ENCODE measurements around the gene AFG3L2.
A peak's percentile ranks its signal among the peaks of the same experiment; 100 is the strongest.

AFG3L2 gene

DNA sequence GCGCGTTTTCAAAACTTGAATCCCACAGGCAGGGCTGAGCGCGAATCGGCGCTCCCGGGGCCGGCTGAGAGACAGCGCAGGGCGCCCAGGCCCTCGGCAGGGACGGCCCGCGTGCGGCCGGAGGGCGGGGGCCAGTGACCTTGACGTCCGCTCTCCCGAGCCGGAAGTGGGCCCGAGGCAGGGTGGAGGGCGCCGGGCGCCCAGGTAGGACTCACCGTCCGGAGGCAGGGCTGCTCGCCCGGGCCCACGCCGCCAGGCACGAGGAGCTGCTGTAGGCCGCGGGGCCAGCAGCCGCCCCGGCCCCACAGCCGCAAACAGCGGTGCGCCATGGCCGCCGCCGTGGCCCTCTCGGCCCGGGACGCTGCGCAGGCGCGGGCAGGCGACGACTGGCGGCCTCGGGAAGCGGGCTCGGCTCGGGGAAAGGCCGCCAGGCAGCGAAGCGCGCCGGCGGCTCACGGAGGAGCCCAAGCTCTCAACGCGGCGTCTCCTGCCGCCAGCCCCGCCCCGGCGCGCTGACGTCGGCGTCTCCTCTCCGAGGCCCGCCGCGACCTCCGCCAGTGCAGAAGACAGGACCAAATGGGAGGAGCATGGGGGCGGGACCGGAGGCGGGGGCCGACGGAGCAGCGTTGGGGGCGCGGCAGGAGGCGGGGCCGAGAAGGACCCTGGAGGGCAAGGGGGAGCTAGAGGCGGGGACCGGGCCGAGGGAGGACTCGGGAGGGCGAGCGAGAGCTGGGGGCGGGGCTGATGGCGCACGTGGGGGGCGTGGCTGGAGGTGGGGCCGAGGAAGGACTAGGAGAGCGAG is at the start of gene AFG3L2:
Gene AFG3L2, minus strand, starts transcription at position 474 of the 802 bp plus-strand sequence. Its CDS starts 145 bp downstream, at position 329.
- peak; percentile 99 for DNase-seq

DNA sequence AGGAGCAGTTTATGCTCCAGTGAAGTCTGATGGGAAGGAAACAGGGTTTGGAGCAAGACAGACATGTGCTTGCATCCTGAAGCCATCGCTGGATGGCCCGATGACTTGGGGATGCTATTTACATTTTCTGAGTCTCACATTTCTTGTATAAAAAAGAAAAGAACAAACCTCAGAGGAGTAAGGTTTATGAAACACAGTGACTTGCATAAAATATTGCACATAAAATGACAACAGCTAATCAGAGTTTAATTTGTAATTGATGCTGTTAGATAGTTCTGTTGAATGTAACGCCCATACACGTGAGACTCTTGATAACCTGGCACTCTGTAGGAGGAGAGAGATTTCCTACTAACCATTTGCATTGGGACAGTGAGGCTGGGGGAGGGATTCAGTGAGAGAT is 47.2 kb upstream of the AFG3L2 start:
- DNase-seq, result no peak

DNA sequence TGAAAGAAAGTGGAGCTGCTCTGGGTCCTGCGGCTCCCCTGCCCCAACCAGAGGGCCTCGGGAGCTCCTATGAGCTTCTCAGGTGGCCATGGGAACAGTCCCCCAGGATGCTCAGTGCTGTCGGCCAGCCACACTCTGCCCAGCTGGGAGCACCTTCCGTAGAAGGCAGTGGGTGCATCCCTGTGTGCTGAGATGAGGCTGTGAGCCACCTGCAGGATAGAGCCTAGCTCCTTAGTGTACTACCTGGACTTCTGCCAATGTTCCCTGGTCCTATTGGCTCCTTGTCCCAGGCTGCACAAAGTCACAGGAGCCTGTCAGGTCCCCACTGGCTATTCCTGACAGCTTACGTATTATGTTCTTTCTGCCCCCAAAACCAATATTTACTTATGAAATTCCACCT is 46.8 kb upstream of the AFG3L2 start:
- no peak for DNase-seq

DNA sequence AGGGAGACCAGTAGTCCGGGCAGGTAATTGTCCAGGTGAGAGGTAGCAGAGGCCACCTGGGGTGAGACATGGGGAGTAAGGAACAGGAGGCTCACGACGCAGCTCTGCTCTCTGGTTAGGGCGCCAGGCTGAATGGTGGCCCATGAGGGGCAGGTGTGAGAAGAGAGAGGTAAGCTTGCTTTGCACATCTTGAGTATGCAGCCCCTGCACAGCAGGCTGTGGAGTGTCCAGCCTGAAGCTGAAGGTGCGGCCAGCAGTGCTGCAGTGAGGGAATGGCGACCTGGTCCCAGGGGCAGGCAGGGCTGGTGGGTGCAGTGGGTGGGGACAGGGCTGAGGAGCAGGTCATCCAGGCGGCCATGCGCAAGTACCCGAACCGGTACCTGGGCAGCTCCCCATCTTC is 46.4 kb upstream of the AFG3L2 start:
- DNase-seq, result no peak

DNA sequence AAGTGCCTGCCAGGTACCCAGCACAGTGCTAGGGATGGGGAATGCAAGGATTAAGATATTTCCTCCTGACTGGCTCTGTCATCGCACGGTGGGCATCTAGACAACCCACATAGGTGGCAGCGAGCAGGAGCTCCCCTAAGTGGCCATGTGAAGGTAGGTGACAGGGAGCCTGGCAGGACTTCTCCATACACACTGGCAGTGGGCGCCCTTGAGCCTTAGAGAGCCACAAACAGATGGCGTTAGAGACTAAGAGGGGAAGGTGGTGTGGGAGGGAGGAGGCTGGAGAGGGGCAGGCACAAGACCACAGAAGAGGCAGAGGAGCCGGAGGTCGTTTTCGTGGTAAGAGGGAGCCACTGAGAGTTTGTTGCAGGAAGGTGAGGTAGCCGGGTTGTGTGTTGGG is 45.9 kb upstream of the AFG3L2 start:
- DNase-seq, result peak; percentile 90

DNA sequence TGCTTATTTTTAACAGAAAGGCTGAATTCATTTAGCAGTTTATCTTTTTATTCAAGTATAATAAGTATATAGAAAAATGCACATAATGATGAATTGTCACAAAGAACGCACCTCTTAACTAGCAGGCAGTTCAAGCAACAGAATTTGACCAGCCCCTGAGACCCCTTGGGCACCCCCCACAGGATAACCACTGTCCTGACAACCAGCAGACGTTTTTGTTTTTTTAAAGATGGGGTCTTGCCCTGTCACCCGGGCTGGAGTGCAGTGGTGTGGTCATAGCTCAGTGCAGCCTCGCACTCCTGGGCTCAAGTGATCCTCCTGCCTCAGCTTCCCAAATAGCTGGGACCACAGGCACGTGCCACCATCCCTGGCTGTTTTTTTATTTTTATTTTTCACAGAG is 44.7 kb upstream of the AFG3L2 start:
- DNase-seq, result peak; percentile 54

DNA sequence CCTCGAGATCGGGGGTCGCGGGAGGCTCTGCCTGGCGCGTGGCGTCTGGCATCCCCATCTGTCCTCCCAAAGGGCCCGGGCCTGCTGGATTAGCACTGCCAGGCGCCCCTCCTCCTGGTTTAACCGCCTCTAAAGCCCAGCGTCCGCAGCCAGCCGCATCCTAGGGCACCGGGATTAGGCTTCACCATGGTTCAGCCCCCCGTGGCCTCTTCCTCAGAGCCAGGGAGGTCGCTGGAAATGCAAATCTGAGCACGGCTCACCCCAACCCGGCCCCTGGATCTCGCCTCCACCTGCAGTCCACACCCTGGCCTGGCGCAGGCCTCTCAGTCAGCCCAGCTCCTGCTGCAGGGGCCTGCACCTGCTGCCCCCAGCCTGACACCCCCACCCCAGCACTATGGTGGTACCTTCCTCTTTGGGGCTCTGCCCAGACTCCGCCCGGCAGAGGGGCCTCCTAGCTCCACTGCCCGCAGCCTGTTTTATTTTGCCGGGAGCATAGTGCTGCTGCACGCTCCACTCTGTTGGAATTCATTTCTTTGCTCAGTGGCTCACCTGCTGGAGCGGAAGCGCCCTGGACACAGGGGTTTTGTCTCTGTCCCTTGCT is 43.9 kb upstream of the AFG3L2 start:
- peak; percentile 82 for DNase-seq

DNA sequence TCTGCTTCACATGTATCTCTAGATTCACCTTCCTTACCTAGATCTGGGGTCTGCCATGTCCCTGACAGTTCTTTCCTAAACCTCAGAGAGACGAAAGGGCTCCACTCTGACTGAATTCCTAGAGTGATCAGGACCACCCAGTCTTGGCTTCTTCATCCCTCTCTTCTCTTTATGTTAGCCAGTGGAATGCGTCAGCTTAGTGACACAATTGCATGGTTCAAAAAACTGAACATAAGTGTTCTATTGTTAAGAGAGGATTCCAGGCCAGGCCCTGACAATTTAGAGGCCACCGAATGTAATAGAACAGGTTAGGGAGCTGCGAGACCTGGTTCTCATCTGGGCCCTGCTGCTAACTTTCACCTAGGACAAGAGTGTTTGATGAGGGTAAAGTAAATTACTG is 40.7 kb upstream of the AFG3L2 start:
- no peak for DNase-seq

DNA sequence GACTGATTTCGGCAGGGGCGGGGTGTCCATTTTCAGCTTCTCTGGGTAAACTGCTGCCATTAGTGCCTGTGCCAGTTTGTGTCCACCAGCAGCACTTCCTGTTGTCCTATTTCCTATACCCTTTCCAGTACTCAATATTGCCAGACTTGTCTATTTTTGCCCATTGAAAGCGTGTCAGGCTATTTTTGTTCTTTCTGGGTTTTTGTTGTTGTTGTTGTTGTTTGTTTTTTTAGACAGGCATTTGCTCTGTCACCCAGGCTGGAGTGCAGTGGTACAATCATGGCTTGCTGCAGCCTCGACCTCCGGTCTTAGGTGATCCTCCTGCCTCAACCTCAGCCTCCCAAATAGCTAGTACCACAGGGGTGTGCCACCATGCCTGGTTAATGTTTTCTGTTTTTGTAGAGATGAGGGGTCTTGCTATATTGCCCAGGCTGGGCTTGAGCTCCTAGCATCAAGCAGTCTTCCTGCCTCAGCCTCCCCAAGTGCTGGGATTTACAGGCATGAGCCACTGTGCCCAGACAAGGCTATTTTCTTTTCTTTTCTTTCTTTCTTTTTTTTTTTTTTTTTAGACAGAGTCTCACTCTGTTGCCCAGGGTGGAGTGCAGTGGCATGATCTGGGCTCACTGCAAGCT is 39.2 kb upstream of the AFG3L2 start:
- no peak for DNase-seq

DNA sequence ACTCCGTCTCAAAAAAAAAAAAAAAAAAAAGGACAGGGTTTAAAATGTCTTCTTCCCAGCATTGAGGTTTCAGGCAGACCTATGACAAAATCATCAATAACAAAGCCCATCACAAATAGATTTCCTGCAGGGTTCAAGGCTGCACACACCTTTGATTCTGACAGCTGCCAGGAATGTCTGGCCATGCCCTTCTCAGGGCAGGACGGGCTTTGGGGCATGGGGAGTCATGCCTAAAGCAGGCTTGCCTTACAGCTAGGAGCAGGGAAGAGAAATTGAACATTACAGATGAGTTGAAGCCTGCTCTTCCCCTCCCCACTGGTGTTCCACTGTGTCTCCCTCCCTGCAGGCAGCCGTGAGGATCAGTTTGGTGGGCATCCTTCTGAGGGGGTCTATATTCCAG is 34.4 kb upstream of the AFG3L2 start:
- no peak for DNase-seq

DNA sequence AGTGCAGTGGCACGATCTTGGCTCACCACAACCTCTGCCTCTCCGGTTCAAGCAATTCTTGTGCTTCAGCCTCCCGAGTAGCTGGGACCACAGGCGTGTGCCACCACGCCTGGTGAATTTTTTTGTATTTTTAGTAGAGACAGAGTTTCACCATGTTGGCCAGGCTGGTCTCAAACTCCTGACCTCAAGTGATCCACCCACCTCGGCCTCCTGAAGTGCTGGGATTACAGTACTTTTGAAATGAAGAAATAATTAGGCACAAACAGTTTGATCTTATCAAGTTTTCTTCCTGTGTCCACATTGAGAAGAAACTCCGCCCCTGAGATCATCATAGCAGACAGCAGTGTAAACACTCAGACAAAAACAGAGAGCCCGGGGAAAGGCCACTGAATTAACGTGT is 33.7 kb upstream of the AFG3L2 start:
- peak; percentile 71 for DNase-seq

DNA sequence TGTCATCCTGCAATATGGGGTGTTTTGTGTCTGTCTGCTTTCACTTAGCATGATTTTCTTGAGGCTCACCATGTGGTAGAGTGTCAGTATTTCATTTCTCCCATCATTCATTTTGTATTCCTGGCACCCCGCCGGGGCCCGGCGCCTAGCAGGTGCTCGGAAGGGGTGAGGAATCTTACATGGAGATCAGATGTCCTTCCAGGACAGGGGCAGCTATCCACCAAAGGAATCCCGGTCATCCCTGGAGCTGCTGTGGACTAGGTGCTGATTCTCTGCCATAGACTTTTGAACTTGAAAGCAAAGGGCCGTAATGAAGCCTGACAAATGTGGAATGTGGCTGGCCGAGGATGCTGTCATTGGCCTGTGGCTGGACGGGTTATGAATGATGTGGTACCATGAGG is 33.1 kb upstream of the AFG3L2 start:
- no peak for DNase-seq

DNA sequence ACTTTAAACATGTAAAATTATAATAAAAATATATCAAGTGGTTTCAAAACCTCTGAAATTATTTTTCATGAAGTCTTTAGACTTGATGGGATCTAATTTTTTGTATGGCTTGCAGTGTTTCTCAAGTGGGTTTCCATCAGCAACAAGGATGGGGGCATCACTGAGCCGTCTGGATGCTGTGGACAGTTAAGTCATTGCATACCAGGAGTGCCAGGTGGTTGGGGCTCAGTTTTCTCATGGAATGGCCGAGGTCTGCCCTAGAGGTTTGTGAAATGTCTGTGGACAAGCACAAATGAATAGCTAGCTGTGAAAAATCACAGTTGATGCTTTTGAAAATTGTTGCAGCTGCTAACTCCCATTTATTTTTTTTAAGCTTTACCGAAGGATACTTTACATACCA is 32.4 kb upstream of the AFG3L2 start:
- no peak for DNase-seq

DNA sequence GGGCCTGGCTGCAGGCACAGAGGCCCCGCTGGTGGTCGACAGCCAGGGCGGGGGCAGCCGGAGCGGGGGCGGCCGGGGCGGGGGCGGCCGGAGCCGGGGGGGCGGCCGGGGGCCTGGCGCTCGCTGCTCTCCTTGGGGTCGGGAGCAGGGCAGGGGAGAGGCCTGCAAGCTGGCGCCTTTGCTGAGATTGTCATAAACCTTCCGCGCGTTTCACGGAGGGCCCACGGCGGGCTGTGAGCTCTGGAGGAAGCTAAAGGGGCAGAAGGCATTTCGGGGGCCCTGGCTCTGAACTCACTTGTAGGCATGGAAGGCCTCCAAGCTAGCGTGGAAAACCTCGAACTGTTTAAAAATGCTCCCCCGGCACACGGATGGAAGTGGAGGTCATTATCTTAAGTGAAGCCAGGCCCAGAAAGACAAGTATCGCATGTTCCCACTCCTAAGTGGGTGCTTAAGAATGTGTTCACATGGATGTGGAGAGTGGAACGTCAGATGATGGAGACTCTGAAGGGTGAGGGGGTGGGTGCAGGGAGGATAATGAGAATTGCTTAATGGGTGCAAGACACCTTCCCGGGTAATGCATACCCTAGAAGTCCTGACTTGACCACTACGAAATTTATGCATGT is 31.3 kb upstream of the AFG3L2 start:
- peak; percentile 46 for DNase-seq

DNA sequence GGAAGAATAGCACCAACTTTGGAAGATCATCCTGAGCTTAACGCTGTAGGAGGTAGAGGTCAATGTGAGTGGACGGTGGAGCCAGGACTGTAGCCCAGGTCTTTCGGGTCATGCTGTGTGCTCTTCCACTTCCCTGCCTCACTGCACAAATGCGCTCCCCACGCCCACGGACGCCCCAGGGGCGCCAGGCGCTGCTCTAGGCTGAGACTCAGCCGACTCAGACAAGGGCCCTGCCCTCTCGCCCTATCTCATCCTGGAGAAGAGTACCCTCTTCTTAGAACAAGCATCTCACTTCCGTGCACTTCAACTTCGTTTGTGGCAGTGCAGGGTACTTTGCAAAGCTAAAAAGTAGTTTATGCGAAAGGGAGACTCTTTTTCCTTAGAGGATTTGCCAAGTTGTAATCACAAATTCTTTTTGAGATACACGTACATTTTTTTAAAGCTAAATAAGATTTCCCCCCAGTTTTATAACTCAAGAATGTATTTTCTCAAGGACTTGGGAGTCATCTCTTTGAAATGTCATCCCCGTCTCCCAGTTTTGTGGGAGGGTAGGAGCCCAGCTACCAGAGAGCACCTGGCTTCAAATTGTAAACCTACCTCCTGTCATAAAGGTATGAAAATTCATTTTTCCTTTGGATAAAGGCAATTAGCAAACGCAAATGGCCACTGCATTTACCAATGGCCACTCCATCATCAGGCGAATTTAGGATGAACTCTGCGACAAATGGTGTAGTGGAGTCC is 29.5 kb upstream of the AFG3L2 start:
- peak; percentile 28 for DNase-seq

DNA sequence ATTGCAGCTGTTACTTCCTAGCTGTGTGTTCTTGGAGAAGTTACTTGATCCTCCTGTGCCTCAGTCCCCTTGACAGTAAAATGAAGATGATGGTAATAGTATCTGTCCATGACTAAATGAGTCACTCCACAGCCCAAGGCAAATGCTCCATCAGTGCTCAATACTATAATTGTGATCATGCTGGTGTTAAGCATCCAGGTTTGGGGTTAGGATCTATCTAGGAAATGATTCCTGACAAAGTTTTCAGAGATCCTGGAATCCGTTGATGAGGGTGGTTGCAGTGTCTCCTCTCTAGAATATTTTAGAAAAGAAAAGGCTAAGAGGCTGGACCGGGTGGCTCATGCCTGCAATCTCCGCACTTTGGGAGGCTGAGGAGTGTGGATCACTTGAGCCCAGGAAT is 28.0 kb upstream of the AFG3L2 start:
- DNase-seq, result no peak

DNA sequence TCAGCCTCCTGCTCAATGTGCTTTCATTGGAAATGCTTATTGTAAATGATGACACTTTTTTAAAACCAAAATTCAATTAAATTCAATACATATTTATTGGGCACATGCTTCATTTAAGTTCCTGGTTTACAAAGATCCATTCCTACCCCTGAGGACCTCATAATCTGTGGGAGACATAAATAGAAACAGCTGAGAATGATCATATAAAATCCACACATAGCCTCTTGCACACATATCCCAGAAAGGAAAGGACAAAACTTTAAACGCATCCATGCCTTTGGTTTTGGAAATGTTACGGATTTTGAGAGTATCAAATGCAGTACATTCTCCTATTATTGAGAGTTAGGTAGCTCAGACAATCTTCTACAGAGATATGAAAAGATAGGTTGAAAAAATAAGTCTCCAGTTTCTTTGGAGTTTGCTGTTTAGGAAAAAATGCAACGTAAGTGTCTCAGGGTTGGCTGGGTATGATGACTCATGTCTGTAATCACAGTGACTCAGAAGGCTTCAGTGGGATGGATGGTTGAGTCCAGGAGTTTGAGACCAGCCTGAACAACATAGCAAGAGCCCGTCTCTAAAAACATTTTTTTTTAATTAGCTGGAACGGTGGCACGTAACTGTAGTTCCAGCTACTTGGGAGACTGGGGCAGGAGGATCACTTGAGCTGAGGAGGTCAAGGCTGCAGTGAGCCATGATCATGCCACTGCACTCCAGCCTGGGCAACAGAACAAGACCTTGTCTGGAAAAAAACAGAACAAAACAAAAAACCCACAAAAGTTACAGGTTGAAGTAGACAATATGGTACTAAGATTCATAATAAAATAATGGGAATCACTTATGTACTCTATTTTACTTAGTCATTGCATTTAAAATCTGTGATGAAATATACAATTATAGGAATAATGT is 26.8 kb upstream of the AFG3L2 start:
- DNase-seq, result peak; percentile 54

DNA sequence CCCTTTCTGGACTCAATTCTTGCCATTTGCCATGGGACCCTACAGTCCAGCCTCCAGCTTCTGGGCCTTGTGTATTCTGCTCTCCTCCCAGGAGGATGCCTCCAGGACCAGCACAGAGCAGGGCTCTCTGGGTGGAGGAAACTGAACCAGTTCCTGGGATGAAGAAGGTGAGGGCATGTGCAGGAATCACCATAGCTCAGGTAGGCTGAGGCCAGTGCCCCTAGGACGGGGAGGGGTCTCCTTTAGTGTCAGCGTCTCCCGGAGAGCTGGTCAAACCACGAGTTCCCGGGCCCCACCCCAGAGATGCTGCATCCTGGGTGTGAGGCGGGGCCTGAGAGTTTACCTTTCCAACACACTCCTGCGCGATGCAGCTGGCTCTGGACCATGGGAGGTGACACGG is 24.9 kb upstream of the AFG3L2 start:
- no peak for DNase-seq

DNA sequence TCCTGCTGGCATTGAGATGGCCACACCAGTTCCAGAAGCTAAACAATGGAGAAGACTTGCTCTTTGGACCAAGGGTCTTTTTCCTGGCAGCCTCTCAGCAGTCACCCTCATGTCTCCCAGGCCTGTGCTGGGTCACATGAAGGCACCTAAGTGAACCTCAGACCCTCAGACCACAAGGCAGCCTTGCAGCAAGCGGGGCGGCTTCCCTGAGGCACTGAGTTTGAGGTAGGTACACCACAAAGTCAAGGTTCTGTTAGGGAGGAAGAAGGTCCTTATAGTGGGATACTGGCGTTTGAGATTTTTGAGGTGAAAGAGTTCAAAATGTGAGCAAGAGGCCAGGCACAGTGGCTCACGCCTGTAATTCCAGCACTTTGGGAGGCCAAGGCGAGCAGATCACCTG is 22.2 kb upstream of the AFG3L2 start:
- DNase-seq, result no peak

DNA sequence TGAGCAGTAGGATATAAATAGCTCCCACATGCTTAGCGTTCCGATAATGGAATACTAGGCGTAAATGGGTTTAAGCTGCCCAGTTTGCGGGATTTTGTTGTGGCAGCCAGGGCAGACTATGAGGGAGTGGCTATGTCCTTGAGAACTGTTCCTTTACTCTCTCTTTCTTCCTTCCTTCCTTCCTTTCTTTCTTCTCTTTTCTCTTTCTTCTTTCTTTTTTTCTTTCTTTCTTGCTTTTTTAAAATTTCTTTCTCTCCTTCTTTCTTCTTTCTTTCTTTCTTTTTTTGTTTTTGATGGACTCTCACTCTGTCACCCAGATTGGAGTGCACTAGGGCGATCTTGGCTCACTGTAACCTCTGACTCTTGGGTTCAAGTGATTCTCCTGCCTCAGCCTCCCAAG is 21.6 kb upstream of the AFG3L2 start:
- no peak for DNase-seq

DNA sequence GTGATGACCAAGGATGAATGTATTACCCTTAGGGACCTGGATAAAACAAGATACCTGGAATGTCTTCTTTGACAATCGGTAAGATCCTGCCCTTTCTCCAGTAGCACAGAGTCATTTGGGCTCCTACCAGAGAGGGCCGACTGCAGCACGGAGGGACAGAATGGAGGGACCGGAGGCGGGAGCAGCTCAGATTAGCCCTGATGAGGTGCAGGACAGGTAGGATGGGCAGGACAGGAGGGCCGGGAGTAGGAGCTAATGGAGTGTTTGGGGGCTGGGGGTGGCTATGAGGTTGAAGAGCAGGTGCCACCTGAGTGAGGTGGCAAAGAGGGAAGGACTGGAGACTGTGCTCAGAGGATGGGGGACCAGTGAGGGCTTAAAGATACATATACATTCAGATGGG is 20.8 kb upstream of the AFG3L2 start:
- no peak for DNase-seq

DNA sequence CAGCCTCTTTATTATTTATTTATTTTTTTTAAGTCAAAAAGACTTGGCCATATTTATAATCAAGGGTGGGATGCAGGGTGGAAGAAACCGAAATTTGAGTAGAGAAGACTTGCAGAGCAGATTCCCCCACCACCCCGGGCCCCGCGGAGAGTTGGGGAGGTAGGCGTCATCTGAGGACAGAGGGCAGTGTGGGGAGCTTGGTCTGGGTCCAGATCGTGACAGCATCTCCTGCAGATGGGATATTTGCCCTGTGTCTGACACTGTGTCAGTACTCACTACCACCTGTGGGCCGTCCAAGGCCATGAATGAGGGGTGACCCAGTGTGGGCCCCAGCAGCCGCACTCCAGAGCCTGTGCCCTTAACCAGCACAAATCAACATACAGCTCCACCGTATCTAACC is 20.2 kb upstream of the AFG3L2 start:
- DNase-seq, result no peak

Measured in hematopoietic multipotent progenitor cell treated with erythropoietin and hydrocortisone succinate and interleukin-3 and kit ligand, for 4 days (in vitro differentiated cells).